Posterior cingulate gyrus (tissue), 11 donors: ENCODE measurements around the gene TCEAL3.
"Not testable (repeated sequence)": the region's sequence is repeated elsewhere in the genome, so short reads cannot be mapped to it uniquely, and the experiment has no call there.

Source experiments
- DNase-seq, 10 donors: peaks; one replicate each; pipeline versions ENCODE4 v3.0.0 to v3.0.0-alpha.2; 2020 to 2021; ENCODE audit warnings: mixed read lengths in 3 of 10
- intact Hi-C: fragments of 100-400 bp; cut with DNase I; formaldehyde crosslinking; loops from one replicate; pipeline ENCODE4 v1.15.1; 2023

TCEAL3 gene

GRCh38 chrX:103658681-103659433 is 51.1 kb downstream of the TCEAL3 start:
- no peak for DNase-seq
- intact Hi-C loops = no loop called here

- DNase-seq, intact Hi-C loops: not testable (repeated sequence)
These were observed 51.7 kb downstream of the TCEAL3 start for GRCh38 chrX:103659460-103659859.
